Stimulated activated CD4-positive, alpha-beta T cell treated with anti-CD3 and anti-CD28 coated beads, TNF-alpha, amount 100 ng/mL, for 48 hours (primary cell): ENCODE results near the gene RIMBP2.

Experiments used
- DNase-seq, 3 donors: peaks; one replicate each; pipeline ENCODE4 v3.0.0-alpha.2; 2020; ENCODE audit warnings: low read depth in 3 of 3

Gene RIMBP2

DNA sequence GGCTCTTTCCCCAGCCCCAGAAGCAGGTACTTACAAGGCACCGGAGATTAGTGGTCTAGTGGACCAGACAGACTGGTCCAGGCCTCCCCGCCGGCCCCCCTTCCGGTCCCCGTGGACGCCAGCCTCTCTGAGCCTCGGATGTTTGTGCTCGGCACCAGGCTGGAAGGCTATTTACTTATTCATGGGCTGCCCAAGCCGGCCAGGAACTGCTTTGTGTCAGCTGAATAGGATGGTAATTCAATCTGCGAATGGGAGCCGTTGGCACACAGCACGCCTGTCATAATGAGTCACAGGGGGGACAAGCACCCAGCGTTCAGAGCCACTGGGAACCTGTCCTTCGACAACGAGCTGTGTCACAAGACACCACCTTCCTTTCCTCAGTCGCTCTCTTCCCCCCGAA is 82.3 kb downstream of the RIMBP2 start:
- DNase-seq: no peak

DNA sequence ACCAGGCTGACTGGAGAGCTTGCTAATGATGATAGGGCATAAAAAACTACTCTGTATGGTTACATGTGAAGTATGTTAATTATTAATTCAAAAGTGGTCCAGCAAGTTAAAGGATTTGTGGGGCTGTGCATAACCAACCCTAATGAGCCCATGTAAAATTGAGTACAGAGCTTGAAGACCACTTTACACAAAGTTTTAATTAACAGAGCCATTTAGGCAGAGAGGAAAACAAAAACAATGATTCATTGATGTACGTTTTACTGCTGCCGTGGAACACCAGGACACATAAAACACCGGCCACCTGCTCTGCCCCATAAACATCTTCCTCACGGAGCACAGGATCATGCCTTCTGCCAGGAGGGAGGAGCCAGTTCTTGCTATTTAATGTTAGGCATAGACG is 83.5 kb downstream of the RIMBP2 start:
- no peak for DNase-seq

- no peak for DNase-seq
Observed at GRCh38 chr12:130628304-130628703, 87.8 kb downstream of the RIMBP2 start.

DNA sequence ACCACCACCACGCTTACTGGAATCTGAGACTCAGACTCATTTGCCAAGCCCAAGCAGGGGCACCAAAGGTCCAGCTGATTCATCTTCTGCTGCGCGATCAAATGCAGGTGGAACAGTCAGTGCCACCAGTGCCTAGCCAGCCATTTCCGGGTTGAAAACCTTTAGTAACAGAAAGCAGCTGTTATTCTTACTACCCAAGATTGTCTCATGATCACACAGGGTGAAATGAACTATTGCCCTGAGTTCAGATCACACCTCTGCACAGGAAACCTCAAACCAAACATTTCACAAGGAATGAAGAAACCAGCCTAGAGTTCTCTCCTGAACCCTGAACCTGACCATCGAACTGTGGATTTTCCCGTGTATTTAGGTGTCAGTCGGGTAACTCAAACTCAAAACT is 88.9 kb downstream of the RIMBP2 start:
- no peak for DNase-seq

DNA sequence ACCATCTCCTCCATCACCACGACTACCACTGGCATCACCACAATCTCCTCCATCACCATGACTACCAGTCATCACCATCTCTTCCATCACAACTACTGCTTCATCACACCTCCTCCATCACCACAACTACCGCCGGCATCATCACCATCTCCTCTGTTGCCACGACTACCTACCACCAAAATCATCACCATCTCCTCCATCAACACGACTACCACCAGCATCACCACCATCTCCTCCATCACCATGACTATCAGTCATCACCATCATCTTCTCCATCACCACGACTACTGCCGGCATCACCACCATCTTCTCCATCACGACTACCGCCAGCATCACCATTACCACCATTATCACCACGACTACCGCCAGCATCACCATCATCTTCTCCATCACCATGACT is 89.5 kb downstream of the RIMBP2 start:
- no peak for DNase-seq

DNA sequence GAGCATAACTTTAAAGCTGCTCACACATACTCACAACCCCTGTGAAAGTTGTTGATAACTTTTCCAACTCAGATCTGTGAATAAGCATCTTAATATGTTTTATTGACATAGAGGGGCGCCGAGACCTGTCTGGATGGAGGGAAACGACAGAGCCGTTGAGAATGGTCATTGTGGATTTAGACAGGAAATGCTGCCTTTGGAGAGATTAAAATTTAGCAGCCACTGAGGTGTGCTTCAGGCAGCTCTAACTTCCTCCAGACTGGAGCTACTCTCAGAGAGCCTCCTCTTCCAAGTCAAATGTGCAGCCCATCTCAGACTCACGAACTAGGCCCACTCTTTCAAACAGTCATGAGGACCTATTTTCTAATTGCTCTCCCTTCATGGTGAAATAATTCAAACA is 90.9 kb downstream of the RIMBP2 start:
- DNase-seq: no peak

DNA sequence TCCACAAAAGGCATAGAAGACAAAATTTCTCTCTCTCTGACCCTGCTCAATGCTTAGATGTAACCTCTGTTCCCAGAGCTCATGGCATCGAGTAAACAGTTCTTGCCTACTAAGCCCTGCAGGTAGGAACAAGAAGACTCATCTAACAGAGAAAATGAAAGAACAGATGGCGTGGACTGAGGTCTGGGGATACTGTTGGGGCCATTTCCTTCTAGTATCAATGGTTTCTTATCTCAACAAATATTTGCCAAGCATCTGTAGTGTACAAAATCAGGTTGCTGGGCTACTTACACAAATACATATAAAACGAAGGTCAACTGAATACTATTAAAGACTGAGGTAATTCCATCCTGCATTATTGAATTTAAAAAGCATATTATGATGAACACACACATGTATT is 93.3 kb downstream of the RIMBP2 start:
- DNase-seq: no peak

DNA sequence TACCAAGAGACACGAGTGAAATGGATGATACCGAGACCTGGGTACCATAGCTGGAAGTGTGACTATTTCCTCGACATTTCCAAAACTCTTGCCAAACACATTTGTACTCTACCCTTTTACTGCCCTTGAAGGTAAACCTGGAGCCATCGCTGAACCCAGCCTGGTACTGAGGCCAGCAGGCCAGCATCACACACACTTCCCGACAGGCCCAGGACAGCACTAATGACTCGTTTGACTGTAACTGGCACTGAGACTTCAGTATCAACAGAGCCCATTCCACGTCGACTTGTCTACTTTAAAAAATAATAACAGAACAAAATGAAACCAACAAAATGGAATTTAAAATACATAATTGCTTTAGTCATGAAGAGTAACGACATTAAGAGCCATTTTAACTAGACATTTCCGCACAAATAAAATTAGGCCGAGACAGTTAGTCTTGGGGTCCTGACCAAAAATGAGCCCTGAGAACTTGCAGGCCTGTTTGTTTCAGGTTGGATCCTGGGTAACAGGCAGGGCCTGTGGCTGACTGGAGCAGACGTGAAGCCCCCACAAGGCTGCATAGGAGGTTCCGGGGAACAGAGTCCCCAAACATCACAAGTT is 94.3 kb downstream of the RIMBP2 start:
- DNase-seq: no peak

GRCh38 chr12:130620756-130621155 is 95.3 kb downstream of the RIMBP2 start:
- no peak for DNase-seq

DNA sequence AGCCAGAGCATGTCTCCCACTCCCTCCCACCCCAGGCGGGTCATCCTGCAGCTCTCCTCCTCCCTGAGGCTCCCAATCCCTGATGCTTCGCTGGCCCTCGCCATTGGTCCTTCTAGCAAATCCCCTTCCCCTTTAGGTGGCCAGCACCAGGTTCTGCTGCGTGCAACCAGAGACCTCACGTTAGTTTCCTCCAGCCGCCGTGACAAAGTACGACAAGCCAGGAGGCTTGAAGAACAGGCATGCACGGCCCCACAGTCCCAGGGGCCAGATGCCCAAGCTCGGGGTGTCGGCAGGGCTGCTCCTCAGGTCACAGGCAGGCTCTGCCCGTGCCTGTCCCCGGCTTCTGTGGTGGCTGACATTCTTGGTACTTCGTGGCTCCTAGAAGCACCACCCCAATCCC is 95.8 kb downstream of the RIMBP2 start:
- no peak for DNase-seq

DNA sequence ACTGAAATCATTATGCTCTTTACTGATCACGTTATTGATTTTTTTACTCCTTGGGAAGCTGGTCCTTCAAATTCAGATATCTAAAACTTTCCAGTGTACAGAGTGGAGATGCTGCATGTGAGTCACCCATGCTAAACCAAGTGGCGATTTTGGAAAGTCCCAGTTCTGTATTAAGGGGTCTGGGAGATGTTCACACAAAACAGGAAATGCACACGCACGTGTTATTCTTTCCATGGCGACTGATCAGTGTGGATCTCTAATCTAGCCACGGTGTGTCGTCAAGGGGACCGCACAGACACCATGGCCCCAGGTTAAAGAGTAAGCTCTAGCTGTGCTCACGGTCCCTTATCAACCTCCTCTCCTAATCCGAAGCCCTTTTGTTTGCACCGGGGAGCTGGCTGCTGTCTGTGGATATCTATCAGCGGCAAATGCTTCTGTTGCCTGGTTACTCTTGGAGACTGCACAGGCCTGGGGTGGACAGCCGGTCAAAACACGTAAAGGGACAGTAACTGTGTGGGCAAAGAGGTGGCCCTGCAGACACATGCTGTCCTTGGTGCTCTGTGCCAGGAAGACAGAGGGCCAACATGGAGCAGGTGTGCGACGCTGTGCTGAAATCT is 96.6 kb downstream of the RIMBP2 start:
- DNase-seq: no peak

DNA sequence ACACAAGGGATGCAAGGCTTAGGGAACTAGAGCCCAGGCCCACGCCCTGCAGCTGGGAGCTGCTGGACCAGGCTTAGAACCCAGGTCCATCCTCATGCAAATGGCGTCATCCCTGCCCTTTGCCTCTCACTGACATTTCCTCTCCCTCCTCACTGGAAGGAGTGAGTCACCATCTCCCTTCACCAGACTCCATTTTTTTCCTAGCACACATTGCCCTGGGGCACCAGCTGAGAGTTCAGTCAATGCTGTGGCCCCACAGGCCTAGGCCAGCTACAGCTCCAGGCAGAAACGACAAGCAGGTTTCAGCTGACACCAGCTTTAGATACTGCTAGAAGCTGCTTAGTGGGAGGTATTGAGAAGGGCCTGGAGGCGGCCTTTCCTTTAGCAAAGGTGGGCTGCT is 98.9 kb downstream of the RIMBP2 start:
- DNase-seq: no peak

GRCh38 chr12:130615861-130616345 is 100.2 kb downstream of the RIMBP2 start:
- DNase-seq: no peak

- DNase-seq: no peak
Observed at GRCh38 chr12:130614530-130614905, 101.6 kb downstream of the RIMBP2 start.

GRCh38 chr12:130613831-130614529 is 102.1 kb downstream of the RIMBP2 start:
- DNase-seq: no peak

GRCh38 chr12:130613131-130613530 is 103.0 kb downstream of the RIMBP2 start:
- DNase-seq: no peak

- DNase-seq: no peak
Observed at GRCh38 chr12:130611026-130611905, 104.8 kb downstream of the RIMBP2 start.

- no peak for DNase-seq
Observed at GRCh38 chr12:130609966-130610365, 106.1 kb downstream of the RIMBP2 start.

- no peak for DNase-seq
Observed at GRCh38 chr12:130608831-130609230, 107.3 kb downstream of the RIMBP2 start.

- no peak for DNase-seq
Observed at GRCh38 chr12:130608132-130608531, 108.0 kb downstream of the RIMBP2 start.

DNA sequence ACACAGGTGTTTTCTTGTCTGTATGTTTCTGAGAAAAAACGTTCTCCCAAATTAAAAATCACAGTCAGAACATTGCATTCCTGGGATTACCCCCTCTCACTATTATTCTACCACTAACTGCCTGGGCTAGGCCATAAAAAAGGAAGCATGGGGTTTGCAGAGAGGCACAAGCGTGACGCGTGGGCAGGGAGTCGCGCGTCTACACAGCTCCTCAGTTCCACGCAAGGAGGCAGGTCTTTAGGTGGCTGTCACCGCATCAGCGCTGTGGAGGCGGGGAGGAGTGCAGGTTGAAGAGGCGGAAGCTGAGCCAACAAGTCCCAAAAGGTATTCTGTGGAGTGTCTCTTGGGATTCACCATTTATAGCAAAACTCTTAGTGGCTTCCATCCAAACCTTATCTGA is 109.9 kb downstream of the RIMBP2 start:
- no peak for DNase-seq

DNA sequence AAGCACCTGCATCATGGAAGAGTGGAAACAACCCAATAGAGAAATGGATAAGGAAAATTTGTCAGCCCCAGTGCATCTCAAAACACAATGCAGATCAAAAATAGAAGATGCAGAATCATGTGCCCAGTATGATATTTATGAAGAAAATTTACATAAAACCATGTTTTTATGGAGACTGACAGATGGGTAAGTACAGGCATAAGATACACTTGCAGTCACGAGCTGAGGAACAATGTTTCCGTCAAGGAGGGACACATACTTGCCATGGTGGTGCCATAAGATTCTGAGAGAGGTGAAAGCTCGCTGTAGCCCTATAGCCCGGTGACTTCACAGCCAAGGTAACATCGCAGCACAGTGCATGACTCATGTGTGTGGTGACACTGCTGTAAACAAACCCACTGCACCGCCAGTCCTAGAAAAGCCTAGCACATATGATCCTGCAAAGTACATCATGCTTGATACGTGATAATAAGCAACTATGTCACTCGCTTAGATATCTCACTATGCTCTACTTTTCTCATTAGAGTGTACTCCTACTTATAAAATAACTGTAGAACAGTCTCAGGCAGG is 112.6 kb downstream of the RIMBP2 start:
- no peak for DNase-seq
